ENCODE measurements around the gene PRKCZ.
"Not testable (repeated sequence)": the region's sequence is repeated elsewhere in the genome, so short reads cannot be mapped to it uniquely, and the experiment has no call there.

PRKCZ gene

DNA sequence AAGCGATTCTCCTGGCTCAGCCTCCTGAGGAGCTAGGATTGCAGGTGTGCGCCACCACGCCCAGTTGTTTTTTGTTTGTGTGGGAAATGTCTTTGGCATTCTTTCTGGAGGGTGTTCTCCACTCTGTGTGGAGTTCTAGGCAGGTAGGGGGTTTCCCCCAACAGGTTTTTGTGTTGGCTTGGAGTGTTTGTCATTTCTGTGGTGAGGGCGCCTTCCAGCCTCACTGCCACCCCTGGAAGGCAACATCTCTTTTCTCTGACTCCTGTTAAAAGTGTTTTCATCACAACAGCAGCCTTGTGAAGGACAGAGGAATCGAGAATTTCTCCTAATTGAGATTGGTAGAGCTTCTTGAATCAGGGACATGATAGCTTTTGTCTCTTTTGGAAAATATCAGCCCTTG lies 69.7 kb downstream of the PRKCZ start:
- no peak for DNase-seq (ENCODE audit: low spot score)

DNA sequence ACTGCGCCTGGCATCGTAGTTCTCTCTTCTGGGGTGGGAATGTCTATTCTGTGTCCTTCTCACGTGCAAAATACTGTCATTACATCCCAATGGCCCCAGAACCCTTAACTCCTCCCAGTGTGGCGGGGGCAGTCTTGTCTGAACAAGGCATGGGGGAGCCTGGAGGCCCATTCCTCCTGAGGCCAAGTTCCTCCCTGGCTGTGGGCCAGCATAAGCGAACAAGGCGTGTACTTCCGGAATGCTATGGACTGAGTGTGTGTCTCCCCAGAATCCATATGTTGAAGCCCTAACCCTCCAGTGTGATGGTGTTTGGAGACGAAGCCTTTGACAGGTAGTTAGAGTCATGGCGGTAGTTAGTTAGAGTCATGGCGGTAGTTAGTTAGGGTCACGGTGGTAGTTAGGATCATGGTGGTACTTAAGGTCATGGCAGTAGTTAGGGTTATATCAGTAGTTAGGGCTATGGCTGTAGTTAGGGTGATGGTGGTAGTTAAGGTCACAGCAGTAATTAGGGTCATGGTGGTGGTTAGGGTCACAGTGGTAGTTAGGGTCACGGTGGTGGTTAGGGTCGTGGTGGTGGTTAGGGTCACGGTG lies 71.0 kb downstream of the PRKCZ start:
- no peak for DNase-seq (ENCODE audit: low spot score)

DNA sequence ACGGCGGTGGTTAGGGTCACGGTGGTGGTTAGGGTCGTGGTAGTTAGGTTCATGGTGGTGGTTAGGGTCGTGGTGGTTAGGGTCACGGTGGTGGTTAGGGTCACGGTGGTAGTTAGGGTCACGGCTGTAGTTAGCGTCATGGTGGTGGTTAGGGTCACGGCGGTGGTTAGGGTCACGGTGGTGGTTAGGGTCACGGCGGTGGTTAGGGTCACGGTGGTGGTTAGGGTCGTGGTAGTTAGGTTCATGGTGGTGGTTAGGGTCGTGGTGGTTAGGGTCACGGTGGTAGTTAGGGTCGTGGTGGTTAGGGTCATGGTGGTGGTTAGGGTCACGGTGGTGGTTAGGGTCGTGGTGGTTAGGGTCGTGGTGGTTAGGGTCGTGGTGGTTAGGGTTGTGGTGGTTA lies 71.6 kb downstream of the PRKCZ start:
- DNase-seq (ENCODE audit: low spot score), result not testable (repeated sequence)

DNA sequence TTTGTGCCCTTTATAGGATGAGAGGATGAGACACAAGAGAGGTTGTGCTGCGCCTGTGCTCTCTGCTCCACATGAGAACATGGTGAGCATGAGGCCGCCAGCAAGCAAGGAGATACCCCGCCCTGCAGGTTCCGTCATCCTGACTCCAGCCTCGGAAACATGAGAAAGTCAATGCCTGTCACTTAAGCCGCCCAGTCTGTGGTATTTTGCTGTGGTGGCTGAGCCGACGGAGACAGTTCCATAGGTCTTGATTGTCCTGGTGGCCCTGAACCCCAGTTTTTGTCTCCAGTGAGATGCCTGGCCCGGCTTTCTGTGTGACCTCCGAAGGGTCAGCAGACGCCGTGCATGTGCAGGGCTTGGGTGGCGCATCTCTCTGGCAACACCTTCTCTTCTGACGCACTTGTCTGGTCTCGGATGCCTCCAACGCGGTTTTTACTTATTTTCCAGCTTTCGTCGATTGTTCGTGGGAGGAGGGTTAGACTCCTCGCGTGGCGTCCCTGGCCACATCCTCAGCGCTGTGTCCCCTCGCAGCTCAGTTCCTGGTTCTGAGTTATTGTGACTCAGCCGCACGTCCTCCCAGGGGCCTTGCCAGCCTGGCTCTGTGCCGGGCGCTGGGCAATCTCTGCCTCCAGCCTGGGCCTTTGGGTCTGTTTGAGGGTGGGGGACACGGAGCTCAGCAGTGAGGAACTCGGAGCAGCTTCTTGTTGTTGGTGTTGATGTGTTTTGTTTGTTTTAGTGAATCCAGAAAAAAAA lies 74.4 kb downstream of the PRKCZ start:
- DNase-seq (ENCODE audit: low spot score), result no peak

DNA sequence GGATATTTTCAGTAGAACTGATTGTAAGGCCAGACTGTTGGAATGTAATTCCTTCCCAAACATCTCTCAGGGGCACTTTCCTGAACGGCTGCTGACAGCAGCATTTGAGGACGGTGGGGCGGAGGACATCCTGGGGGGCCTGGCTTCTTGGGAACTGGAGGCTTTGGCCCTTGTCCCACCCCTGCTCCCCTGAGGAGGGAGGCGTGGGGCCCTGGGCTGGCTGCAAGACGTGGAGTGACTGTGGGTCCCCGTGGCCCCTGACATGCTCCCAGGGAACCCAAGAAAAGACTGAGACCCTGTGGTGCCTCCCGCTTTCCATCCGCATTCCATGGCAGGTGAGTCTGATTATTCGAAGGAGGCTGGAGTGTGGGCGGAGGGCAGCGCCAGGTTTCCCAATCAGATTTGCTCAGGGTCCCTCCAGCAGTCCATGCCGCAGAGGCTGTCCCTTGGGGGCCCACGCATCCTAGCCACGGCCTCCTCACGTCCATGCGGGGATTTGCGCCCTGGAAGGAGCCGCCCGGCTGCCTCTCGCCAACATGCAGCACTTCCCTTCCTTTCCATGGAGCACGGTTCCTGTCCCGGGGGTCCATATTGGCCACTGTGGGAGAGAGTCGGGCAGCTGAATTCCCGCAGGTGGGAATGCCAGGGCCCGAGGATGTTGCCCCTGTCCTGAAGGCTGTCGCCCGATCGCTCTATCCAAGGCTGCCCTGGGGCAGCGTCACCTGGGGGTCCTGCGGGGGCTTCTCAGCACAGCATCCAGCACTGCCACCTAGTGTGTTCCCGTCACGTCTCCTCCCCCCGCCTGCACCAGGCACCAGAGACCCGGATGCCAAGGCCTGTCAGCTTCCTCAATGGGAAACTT lies 75.4 kb downstream of the PRKCZ start:
- DNase-seq (ENCODE audit: low spot score), result no peak

DNA sequence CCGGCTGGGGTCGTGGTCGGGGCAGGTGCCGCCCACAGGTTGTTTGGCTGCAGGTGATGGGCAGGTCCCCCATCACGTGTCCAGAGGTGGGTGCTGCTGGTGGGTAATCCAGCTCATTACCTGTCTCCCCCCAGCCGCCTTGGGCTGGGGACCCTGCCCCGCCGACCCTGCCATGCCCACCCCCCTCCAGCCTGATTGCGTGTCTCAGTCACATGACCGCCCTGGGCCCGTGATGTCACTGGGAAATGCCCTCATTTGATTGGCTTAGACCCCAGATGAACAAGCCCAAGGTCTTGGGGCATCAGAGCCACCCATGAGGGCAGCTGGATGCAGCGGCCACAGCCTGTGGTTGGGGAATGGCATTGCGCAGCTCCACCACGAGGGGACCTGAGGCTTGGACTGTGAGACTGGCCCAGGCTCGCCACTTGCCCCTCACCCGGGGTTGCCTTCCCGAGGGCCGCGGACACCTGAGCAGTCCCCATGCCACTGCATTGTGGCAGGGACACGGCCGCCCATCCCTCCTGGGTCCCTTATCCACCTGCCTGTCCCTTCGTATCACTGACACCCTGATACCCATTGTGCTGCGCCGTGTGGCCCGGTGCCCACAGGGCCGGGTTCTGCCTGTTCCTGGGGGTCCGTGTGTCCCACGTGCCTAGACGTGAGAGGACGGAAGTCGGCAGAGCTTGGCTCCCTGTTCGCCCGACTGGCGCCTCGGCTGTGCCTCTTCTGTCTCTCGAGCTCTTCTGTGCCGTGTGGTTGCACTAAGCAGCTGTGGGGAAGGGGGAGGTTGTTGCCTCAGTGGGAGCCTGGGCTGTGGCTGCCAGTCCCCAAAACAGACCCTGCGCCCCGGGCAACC lies 76.3 kb downstream of the PRKCZ start:
- no peak for DNase-seq (ENCODE audit: low spot score)

DNA sequence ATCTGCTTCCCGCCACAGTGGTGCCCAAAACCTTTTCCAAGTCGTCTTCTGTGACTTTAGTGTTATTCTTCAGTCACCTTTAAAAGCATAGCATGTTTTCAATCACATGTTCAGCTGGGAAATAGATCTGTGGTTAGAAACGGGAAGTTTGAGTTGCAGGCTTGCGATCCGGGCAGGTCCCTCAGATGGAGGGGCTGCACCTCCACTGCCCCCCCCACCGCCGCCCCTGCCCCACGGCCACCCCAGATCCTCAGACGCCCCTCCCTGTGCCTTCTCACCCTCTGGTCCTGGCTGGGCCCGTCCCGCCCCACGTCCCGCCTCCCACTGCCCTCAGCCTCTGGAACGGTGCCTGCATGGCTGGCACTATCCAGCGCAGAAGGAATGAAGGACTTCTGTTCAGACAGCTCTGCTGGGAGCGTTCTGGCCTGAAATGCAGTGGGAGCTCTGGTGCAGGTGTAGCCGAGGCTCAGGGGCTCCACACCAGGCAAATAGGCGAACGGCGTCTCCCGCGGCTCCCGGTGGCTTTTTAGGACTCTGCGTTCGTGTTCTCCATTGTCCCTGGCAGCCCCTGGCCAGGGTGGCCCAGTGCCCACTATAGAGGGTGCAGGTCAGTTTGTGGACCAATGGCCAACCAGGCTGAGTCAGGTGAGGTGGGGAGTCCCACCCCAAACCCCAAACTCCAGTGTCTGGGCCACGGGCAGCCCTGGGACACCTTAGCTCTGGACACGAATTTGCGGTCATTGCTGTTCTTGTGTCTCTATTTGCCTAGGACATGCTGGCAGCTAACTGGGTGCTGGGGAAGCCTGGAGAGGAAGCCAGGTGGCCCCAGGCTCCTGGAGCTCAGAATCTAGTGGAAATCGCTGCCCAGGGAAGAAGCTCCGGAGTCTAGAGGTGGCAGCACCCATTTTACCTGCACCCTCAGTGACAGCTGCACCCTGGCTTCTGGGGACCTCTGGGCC lies 77.3 kb downstream of the PRKCZ start:
- DNase-seq (ENCODE audit: low spot score), result no peak

DNA sequence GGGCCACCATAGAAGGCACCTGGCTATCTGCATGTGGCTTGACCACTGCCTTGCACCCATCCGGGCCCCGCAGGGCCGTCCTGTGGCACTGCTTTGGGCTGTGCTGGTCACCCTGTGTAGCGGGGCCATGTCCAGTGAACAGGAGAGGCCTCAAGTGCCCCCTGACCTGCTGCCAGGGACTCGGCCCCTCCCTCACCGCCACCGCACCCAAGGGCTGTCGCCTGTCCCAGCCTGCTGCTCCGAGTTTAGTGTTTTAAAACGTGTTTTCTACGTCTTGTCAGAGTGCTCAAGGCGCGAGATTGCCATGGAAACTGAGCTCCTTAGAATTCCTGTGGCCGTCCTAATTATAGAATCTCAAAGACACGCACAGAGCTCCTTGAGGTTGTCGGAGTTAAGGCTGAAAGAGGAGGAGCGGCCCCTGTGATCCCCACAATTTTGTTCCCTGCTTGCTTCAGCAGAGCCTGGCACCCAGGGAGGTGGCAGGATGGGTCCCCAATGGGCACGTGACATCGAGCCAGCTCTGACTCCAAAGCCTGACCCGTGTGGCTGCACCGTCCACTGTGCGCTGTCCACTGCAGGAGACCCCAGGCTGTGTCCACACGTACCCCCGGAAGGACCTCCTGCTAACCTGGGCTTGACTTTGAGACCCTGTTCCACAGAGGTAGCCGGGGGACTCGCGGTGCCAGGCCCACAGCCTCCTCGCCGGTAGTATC lies 78.1 kb downstream of the PRKCZ start:
- no peak for DNase-seq (ENCODE audit: low spot score)

DNA sequence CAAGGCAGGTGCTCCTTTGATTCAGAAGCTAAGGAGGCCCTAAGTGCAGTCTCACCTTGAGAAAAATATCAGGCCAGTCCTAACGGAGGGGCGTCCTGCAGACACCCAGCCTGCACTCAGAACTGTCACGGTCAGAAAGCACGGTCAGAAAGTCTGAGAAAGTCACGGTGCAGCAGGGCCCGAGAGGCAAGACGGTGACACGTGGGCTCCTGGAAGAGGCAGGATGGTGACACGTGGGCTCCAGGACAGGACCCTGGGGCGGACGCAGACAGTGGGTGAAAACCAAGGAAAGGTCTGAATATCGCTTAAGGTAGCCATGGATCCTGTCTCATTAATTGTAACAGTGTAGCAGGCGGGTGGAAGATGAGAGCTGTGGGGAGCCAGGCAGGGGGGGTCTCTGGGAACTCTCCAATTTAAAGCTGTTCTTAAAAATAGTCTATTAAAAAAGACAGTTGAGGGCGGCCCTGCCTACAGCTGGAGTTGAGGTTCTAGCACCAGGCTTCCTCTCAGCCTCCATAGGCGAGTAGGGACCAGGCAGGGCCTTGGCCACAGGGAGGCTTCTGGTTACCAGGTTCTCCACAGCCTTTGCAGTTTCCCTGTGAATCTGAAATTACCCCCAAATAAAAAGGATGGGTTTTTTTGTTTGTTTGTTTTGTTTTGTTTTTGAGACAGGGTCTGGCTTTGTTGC lies 79.2 kb downstream of the PRKCZ start:
- DNase-seq (ENCODE audit: low spot score), result no peak

DNA sequence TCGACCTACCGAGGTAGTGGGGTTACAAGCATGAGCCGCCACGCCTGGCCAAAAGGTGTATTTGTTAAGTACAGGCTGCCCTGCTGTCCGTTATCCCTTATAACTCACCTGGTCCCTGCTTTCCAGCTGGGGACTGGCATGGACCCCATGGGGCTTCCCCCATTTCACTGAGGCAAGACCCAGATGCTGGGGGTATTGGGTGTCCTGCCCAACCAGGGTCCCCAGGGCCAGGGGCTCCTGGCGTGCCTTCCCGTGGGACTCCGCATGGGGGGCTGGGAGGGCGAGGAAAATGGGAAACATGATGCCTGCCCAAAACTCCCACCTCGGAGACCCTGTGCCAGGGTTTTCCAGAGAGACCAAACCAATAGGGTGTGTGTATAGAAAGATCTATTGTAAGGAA lies 79.9 kb downstream of the PRKCZ start:
- no peak for DNase-seq (ENCODE audit: low spot score)

DNA sequence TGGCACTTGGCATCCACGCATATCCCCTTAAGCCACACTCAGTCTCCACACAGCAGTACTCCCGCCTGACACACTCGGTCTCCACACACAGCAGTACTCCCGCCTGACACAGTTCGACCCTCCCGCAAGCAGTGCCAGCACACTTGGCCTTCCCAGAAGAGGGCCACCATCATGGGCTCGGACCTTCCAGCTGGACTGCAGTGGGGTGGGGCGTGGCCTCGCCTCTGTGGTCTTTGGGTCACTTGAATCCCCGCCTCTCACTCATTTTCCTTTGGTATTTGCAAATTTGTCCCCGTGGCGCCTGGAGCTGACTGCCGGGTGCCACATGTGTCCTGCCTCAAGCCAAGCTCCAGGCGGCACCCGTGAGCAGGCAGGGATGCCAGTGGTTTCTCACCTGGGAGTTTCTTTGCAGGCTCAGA lies 80.7 kb downstream of the PRKCZ start:
- DNase-seq (ENCODE audit: low spot score), result no peak

DNA sequence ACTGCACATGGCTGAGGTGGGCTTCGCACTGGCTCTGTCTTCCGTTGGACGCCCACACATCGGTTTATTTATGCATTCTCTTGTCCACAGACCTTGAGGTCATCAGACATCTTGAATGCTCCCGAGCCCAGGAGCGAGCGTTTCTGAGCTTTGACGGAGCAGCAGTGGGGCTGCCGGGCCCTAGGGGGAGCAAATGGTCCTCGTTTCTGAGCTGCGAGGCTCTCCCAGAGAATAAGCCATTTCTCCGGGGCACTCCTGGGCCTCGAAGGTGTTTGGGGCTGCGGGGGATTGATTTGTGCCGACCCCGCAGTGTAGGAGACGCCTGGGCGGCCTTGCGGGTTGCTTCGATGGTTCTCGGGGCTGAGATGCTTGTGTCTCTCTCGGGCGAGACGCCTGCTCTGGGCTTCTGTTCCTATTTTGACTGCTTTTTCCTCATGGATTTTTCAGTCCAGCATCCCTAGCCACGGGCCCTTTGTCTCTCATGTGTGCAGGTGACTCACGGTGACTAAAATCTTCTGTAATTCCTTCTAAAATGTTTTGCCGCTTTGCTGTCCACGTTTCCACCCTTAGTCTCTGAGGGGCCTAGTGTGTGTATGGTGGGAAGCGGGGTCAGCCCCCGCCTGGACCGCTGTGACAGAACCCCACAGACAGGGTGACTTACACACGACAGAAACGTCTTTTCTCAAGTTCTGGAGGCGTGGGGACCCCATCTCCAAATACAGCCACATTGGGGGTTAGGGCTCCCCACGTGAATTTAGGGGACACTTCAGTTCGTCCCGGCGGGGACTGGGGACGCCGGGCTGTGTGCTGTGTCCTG lies 82.2 kb downstream of the PRKCZ start:
- peak; percentile 95 for DNase-seq (ENCODE audit: low spot score)

DNA sequence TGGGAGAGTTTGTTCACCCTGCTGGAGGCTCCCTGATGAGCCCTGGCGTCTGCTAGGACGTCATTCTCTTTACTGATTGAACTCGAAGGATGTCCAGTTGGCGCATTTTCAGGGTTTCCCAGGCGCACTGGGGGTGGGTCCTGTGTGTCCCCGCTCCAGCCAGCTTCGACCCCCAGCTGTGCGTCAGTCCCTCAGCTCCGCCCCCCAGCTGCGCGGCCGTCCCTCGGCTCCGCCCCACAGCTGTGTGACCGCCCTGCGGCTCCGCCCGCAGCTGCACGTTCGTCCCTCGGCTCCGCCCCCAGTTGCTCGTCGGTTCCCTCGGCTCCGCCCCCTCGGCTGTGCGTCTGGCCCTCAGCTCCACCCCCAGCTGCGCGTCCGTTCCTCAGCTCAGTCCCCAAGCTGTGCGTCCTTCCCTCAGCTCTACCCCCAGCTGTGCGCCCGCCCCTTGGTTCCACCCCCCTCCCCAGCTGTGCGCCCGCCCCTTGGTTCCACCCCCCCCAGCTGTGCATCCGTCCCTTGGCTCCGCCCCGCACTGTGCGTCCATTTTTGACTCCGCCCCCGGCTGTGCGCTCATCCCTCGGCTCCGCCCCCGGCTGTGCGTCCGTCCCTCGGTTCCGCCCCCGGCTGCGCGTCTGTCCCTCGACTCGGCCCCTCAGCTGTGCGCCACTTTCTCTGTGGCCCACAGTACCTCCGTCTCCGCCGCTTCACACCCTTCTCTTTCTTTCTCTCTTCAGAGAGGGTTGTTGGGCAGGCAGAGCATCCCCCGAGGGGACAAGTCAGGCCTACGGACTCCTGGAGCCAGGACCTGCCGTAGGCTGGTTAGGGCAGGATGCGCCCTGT lies 83.0 kb downstream of the PRKCZ start:
- DNase-seq (ENCODE audit: low spot score), result peak; percentile 97

DNA sequence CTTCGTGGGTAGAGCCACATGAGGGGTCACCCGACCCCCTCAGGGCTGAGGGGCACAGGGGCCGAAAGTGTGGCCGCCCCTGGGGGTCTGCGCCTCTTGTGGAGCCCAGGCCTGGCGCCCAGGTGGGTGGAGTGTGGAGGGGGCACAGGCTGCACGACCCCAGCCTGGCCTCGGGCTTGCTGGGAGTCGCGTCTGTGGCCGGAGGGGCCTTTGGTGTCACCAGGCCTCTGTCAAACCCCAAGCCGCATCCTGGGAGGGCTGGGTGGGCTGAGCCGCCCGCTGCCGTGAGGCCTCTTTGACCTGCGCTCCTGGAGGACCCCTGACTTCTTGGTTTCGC lies 83.6 kb downstream of the PRKCZ start:
- DNase-seq (ENCODE audit: low spot score), result no peak

DNA sequence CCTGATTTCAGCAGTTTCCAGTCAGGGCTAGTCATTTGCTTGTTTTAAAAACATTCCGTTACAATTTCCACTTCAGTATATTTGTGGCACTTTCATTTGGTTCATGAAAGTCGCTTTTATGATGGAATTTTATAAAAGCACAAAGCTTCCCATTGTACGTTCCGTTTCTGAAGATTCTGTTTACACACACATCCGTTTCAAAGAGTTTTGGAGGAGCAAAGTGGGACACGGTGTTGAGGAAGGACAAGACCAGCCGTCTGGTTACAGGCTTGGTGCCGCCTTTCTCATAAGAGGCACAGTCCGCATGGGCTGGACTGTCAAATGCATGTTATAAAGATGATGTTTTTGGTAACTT lies 84.0 kb downstream of the PRKCZ start:
- no peak for DNase-seq (ENCODE audit: low spot score)

DNA sequence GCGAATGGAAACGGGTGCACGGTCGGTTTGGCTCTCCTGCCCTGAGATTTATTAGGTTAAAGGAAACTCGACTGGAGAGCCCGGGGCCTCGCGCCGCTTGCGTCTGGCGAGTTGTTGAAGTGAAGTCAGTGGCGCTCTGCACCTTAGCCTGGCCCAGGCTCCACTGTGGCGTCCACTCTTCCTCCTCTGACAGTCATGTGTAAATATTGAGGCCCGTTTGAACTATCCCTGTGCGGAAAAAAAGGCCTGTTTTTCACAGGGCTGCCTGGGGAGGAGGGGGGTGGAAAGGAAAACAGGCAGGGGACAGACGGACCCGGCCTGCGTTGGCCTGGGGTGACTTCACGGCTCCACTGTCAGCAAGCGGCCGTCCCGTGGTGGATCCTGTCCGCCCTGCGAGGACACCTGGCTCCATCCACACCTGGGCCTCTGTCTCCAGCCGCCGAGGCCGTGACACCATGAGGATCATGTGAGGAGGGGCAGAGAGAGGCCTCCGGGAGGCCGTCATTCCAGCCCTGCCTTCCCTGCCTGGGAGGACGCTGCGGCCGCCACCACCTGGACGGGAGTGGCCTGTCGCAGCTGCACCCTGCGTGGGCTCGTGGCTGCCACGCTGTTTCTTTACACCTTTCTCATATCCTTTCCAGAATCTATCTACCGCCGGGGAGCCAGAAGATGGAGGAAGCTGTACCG lies 84.6 kb downstream of the PRKCZ start:
- no peak for DNase-seq (ENCODE audit: low spot score)

DNA sequence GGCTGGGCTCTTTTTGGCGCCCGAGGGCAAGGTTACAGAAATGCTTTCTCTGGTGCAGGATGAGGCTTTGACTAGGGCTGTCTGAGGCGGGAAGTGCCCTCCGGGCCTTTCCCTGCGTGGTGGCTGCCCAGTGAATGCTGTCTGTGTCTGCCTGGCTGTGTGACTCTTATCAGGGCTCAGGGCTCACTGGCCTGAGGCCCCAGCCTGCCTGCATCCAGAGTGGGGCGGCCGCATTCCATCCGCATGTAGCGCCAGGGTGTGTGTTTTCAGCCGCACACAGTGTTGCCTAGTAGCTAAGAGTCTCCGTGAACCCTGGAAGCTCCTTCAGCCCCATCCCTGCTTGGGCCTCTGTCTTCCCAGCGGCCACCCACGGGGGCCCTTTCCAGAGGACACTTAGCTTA lies 85.2 kb downstream of the PRKCZ start:
- no peak for DNase-seq (ENCODE audit: low spot score)

DNA sequence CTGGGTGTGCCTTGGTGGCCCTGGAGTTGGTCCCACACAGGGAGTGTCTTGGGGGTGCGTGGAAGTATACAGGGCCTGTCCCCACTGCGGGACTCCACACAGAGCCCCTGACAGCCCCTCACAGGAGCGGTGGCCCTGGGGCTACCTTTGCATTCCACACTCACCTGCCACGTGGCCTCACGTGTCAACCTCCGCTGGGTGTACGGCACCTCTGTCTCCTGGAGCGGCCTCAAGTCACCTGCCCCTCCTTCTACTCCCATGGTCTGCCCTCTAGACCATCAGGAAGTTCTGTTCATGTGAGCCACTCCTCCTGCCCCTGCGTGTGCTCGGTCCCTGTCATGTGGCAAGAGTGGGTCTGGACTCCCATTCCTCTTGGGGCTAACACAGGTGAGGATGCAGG lies 85.7 kb downstream of the PRKCZ start:
- no peak for DNase-seq (ENCODE audit: low spot score)

Measured in RKO (cell line).